DMS153 treated with DMSO at 0.1 percent for 48 hours (cell line): ENCODE measurements around the gene NAA10.

Source experiments
- DNase-seq: peaks from one replicate; lab custom pipeline; 2025; ENCODE audit not compliant: unreplicated experiment; lab: John Stamatoyannopoulos, UW

Gene NAA10

GRCh38 chrX:153885968-153886903 lies 48.6 kb downstream of the NAA10 start, which contains the start of gene L1CAM:
Gene L1CAM, minus strand, starts transcription at chrX:153886173. Its CDS starts 10,337 bp downstream, at chrX:153875836.
- no peak for DNase-seq

- DNase-seq = no peak
Observed at GRCh38 chrX:153885208-153885787, 49.5 kb downstream of the NAA10 start.

GRCh38 chrX:153884590-153884989 lies 50.2 kb downstream of the NAA10 start:
- no peak for DNase-seq

GRCh38 chrX:153884136-153884535 lies 50.7 kb downstream of the NAA10 start:
- no peak for DNase-seq

- DNase-seq = no peak
Observed at GRCh38 chrX:153883163-153883843, 51.5 kb downstream of the NAA10 start.

GRCh38 chrX:153882557-153882956 lies 52.3 kb downstream of the NAA10 start:
- no peak for DNase-seq

- DNase-seq = no peak
Observed at GRCh38 chrX:153882086-153882498, 52.7 kb downstream of the NAA10 start.

GRCh38 chrX:153881281-153881680 lies 53.6 kb downstream of the NAA10 start:
- no peak for DNase-seq

GRCh38 chrX:153880440-153880815 lies 54.4 kb downstream of the NAA10 start:
- no peak for DNase-seq

GRCh38 chrX:153879741-153880439 lies 54.9 kb downstream of the NAA10 start:
- no peak for DNase-seq
